Measurements from ENCODE around the gene HMGB4.

The HMGB4 gene

GRCh38 chr1:33821291-33821690 is 42.6 kb upstream of the HMGB4 start:
- H3K4me3 ChIP-seq (replicated peaks in 1 of 2; ENCODE audit: low read depth in 2 of 2, low read length in 2 of 2), result no peak overlapping the region
- no peak for TF ChIP-seq CTCF (IDR thresholded peaks at IDR 0.05; ENCODE audit: low read depth, low read length)
- no peak for DNase-seq (ENCODE audit: low read depth in 2 of 2)

GRCh38 chr1:33822396-33822795 is 41.5 kb upstream of the HMGB4 start:
- DNase-seq (ENCODE audit: low read depth in 2 of 2), result no peak
- no peak for TF ChIP-seq CTCF (IDR thresholded peaks at IDR 0.05; ENCODE audit: low read depth, low read length)
- H3K4me3 ChIP-seq (replicated peaks in 1 of 2; ENCODE audit: low read depth in 2 of 2, low read length in 2 of 2), result no peak overlapping the region

GRCh38 chr1:33823401-33823800 is 40.5 kb upstream of the HMGB4 start:
- no peak for TF ChIP-seq CTCF (IDR thresholded peaks at IDR 0.05; ENCODE audit: low read depth, low read length)
- no peak overlapping the region for H3K4me3 ChIP-seq (replicated peaks in 1 of 2; ENCODE audit: low read depth in 2 of 2, low read length in 2 of 2)
- DNase-seq (ENCODE audit: low read depth in 2 of 2), result no peak

- no peak for TF ChIP-seq CTCF (IDR thresholded peaks at IDR 0.05; ENCODE audit: low read depth, low read length)
- no peak overlapping the region for H3K4me3 ChIP-seq (replicated peaks in 1 of 2; ENCODE audit: low read depth in 2 of 2, low read length in 2 of 2)
- DNase-seq (ENCODE audit: low read depth in 2 of 2), result no peak
These were observed 40.0 kb upstream of the HMGB4 start for GRCh38 chr1:33823830-33824229.

GRCh38 chr1:33824321-33824720 is 39.6 kb upstream of the HMGB4 start:
- H3K4me3 ChIP-seq (replicated peaks in 1 of 2; ENCODE audit: low read depth in 2 of 2, low read length in 2 of 2), result no peak overlapping the region

GRCh38 chr1:33824971-33825370 is 38.9 kb upstream of the HMGB4 start:
- H3K4me3 ChIP-seq (replicated peaks in 1 of 2; ENCODE audit: low read depth in 2 of 2, low read length in 2 of 2), result no peak overlapping the region
- no peak for DNase-seq (ENCODE audit: low read depth in 2 of 2)
- no peak for TF ChIP-seq CTCF (IDR thresholded peaks at IDR 0.05; ENCODE audit: low read depth, low read length)

More at GRCh38 chr1:33824321-33824720, 39.6 kb upstream of the HMGB4 start:
- DNase-seq (ENCODE audit: low read depth in 2 of 2), result no peak
- TF ChIP-seq CTCF (IDR thresholded peaks at IDR 0.05; ENCODE audit: low read depth, low read length), result no peak

- no peak overlapping the region for H3K4me3 ChIP-seq (replicated peaks in 1 of 2; ENCODE audit: low read depth in 2 of 2, low read length in 2 of 2)
- no peak for TF ChIP-seq CTCF (IDR thresholded peaks at IDR 0.05; ENCODE audit: low read depth, low read length)
- DNase-seq (ENCODE audit: low read depth in 2 of 2), result no peak
These were observed 38.4 kb upstream of the HMGB4 start for GRCh38 chr1:33825506-33825905.
